GM21528 (cell line): Measurements from ENCODE around the gene TRIM56.
"Not testable (repeated sequence)": the region's sequence is repeated elsewhere in the genome, so short reads cannot be mapped to it uniquely, and the experiment has no call there.

Experiments
- ATAC-seq: cut with Tn5 transposase; IDR thresholded peaks from one replicate; pipeline ENCODE4 v1.9.1; 2021; ENCODE audit warnings: mild to moderate bottlenecking, moderate library complexity; ENCODE audit not compliant: unreplicated experiment, low FRiP score

The TRIM56 gene

DNA sequence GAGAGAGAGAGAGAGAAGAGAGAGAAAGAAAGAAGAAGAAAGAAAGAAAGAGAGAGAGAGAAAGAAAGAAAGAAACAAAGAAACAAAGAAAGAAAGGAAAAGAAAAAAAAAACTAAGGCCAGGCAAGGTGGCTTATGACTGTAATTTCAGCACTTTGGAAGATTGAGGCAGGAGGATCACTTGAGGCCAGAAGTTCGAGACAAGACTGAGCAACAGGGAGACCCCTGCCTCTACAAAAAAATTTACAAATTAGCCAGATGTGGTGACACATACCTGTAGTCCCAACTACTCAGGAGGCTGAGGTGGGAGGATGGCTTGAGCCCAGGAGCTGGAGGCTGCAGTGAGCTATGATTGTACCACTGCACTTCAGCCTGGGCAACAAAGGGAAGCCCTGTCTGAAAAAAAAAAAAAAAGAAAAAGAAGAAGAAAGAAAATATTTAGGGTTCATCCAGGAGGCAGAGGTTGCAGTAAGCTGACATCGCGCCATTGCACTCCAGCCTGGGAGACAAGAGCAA, 44.4 kb downstream of the TRIM56 start:
- no peak for ATAC-seq

GRCh38 chr7:101132626-101133600, 47.6 kb downstream of the TRIM56 start:
- ATAC-seq, result not testable (repeated sequence)

GRCh38 chr7:101133621-101134398, 48.5 kb downstream of the TRIM56 start:
- no peak for ATAC-seq

DNA sequence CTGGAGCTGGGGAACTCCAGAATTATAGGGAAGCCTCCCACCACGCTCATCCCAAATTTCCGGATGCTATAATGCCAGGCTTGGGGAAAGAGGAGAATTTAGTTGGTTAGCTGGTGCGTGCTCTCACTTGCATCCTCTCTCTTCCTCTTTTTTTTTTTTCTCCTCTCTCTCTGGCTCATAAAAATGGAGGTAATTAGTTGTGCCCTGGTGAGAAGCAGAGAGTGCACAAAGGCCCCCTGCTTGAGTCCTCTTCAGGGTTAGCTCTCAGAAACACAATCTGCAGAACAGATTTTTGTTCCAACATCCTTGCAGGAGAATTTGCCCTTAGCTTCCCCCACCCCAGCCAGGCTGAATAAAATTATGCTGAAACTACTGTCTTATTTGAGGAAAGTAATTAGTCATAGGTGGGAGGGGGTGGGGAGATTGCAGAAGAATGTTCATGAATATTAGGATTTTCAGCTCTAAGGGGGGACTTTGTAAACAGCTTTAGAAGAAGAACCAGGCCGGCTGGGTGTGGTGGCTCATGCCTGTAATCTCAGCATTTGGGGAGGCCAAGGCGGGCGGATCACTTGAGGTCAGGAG, 49.2 kb downstream of the TRIM56 start:
- no peak for ATAC-seq

- no peak for ATAC-seq
These were observed 52.5 kb downstream of the TRIM56 start for GRCh38 chr7:101137651-101138212.

DNA sequence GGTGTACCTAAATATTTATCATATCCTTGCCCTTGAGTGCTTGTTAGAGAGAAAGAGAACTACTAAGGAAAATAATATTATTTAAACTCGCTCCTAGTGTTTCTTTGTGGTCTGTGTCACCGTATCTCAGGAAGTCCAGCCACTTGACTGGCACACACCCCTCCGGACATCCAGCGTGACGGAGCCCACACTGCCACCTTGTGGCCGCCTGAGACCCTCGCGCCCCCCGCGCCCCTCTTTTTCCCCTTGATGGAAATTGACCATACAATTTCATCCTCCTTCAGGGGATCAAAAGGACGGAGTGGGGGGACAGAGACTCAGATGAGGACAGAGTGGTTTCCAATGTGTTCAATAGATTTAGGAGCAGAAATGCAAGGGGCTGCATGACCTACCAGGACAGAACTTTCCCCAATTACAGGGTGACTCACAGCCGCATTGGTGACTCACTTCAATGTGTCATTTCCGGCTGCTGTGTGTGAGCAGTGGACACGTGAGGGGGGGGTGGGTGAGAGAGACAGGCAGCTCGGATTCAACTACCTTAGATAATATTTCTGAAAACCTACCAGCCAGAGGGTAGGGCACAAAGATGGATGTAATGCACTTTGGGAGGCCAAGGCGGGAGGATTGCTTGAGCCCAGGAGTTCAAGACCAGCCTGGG, 53.1 kb downstream of the TRIM56 start:
- ATAC-seq, result peak; percentile 55

- ATAC-seq, result no peak
These were observed 55.0 kb downstream of the TRIM56 start for GRCh38 chr7:101140339-101140699.

DNA sequence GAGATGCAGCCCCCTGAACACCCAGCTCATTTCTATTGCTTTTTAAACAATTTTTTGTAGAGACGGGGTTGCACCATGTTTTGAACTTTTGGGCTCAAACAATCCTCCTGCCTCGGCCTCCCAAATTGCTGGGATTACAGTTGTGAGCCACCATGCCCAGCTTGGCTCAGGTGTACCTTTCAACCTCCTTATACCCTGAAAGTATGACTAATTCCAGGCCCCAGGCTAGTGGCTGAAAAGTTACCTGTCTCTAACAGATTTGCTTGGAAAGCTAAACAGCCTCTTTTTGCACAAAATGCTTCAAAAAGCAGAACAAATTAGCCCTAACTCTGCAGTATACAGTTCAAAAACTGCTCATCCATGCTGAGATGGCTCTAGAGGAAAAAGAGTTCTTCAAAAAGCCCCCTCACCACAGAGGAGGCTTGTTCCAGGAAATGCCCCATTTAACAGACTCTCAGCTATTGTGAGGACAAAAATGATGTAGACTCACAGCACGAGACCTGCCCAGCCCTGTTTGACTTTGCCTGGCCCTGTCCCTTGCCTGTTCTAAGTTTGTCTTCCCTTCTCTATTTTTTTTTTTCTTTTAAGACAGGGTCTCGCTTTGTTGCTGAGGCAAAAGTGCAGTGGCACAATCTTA, 55.6 kb downstream of the TRIM56 start:
- no peak for ATAC-seq
